HG02798 (cell line): ENCODE results near the gene CCDC15.

Source experiments
- ATAC-seq: cut with Tn5 transposase; IDR thresholded peaks from one replicate; pipeline ENCODE4 v1.9.1; 2021; ENCODE audit warnings: mild to moderate bottlenecking; ENCODE audit not compliant: unreplicated experiment, poor library complexity

The CCDC15 gene

GRCh38 chr11:125063429-125064043 is 109.5 kb downstream of the CCDC15 start:
- ATAC-seq: peak; percentile 19

- no peak for ATAC-seq
Observed at GRCh38 chr11:125064070-125064469, 110.1 kb downstream of the CCDC15 start.

GRCh38 chr11:125068368-125068767 is 114.4 kb downstream of the CCDC15 start:
- ATAC-seq: no peak

GRCh38 chr11:125069008-125069407 is 115.0 kb downstream of the CCDC15 start:
- ATAC-seq: no peak

- ATAC-seq: no peak
Observed at GRCh38 chr11:125069796-125070195, 115.8 kb downstream of the CCDC15 start.

GRCh38 chr11:125070699-125071254 is 116.8 kb downstream of the CCDC15 start:
- peak; percentile 70 for ATAC-seq

- no peak for ATAC-seq
Observed at GRCh38 chr11:125071435-125071834, 117.4 kb downstream of the CCDC15 start.

- ATAC-seq: no peak
Observed at GRCh38 chr11:125071846-125072217, 117.8 kb downstream of the CCDC15 start.

- ATAC-seq: peak; percentile 84
Observed at GRCh38 chr11:125072218-125072960, 118.4 kb downstream of the CCDC15 start.

- ATAC-seq: no peak
Observed at GRCh38 chr11:125072961-125073590, 119.1 kb downstream of the CCDC15 start.

GRCh38 chr11:125073616-125074483 is 119.8 kb downstream of the CCDC15 start:
- no peak for ATAC-seq

- no peak for ATAC-seq
Observed at GRCh38 chr11:125074511-125075241, 120.7 kb downstream of the CCDC15 start.

GRCh38 chr11:125075242-125075625 is 121.2 kb downstream of the CCDC15 start:
- ATAC-seq: no peak

- ATAC-seq: no peak
Observed at GRCh38 chr11:125075900-125076317, 121.9 kb downstream of the CCDC15 start.

- no peak for ATAC-seq
Observed at GRCh38 chr11:125076378-125076945, 122.5 kb downstream of the CCDC15 start.

GRCh38 chr11:125078016-125078415 is 124.0 kb downstream of the CCDC15 start:
- no peak for ATAC-seq

- no peak for ATAC-seq
Observed at GRCh38 chr11:125078516-125079140, 124.6 kb downstream of the CCDC15 start.

- ATAC-seq: no peak
Observed at GRCh38 chr11:125079151-125079877, 125.3 kb downstream of the CCDC15 start.
